GM18907 (cell line): ENCODE results near the gene CABLES1.
"Not testable (repeated sequence)": the region's sequence is repeated elsewhere in the genome, so short reads cannot be mapped to it uniquely, and the experiment has no call there.

Experiments
- ATAC-seq: cut with Tn5 transposase; IDR thresholded peaks from one replicate; pipeline ENCODE4 v1.9.1; 2021; ENCODE audit warnings: mild to moderate bottlenecking, moderate library complexity; ENCODE audit not compliant: unreplicated experiment

The CABLES1 gene

DNA sequence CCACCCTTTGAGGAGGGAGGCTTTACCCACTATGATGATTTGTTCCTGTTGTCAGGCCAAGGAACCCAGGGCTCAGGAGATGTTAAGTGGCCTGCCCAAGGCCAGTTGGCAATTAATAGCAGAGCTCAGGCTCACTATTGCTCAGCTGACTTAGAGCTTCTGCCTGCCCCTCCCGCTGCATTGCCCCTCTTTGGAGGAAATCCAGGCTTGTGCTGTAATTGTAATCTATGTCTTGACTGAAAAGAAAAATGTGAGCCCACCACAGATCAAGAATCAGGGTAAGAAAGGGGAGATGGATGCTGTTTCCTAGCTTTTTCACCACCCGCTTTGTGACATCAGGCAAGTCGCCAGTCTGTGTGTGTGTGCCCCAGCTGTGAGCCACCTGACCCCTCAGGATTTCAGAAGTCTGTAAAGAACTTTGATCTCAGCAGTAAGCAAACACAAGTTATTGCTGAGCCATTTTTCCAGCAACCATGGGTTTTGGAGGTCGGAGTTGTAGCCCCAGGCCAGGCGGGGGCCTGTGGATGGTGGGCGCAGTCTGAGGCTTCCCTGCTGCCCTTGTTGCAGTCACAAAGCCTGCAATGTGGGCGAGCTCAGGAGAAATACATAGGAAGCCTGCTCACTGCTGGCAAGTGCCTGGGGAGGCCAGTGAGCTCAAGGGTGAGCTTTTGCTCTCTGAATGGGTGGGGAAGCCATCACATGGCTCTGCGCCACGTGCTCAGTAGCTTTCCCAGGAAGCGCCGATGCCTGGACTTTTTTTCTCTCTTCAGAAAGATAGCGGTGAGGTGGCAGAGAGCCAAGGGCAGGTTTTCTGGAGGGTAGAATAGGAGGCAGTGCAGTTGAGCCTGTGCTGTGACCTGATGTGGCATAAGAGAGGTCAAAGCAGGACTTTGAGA, 6.1 kb downstream of the CABLES1 start:
- ATAC-seq: no peak

DNA sequence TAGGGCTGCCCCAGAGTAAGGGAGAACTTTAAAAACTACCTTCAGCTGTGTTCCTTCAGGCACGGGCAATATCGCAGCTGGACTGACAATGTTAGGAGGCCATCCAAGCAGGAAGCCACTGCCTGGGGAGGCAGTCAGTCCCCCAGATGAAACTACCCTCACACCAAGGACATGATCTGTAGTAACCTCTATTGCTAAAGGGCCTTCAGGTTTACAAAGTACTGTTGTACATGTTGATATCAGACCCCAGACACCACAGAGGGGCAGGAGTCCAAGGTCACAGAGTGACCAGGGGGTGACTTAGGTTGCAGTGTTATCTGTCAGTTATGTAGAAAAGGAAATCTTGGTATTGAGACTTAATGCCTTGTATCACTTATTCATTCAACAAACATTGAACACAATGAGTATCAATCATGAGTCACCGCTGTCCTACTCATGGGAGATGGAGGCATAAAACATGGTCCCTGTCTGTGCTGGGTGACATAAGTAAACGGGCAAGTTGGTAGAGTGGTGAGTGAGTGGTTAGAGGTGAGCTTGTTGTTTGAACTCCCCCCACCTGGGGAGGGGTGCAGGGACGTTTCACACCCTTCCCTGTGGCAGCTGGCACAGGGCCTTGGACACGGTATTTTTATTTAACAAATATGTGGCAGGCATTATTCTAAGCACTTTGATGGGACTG, 7.1 kb downstream of the CABLES1 start:
- ATAC-seq: no peak

DNA sequence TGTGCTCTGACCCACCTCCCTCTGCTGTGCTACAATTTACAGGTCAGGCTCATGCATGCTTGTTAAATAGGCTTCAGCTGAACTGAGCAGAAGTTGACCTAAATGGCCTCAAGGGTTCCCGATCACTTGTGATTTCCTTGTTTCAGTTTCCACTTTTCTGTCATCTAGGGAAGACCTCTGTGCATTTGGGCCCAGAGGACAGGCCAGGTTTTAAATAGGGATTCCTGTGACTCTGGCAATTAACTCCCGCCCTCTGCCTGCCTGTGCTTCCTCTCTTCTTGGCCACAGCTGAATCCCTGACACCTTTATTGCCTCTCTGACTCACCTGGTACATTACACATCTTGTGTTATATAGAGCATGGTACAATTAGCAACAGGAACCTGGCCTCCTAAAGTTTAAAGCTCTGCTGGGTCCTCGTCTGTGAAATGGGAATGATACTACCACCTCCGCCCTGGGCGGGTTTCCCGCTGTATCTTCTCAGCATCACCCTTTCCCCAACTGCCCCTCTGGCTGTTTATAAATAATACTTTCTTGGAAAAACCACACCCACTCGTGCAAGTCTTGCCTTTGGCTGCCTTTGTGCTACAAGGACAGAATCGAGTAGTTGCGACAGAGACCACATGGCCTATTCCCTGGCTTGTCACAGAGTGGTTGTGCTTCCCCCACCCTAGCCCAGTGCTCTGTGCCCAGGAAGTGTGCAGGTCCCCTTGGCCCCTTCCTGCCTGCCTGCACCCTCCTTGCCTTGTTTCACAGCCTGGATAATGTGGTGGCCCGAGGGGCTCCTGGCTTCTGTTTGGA, 7.9 kb downstream of the CABLES1 start:
- ATAC-seq: no peak

DNA sequence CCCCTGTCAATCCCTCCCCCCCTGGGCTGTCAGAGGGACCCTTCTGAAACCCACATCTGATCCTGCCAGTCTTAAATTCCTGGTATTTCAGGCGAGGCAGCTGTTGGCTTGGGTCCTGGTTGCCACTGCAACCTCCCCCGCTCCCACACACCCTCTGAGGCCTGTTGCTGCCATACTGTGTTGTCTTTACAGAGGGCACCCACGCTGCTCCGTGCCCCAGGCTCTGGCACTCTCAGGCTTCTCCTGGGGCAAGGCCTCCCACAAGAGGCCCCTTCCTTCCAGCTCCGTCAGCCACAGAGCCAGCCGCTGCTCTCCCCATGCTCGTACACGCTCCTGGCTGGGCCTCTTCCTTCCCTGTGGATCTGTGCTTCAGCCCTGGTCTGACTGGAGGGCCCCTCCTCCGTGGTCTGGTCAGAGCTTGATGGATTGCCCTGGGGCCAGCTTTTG, 8.6 kb downstream of the CABLES1 start:
- no peak for ATAC-seq

DNA sequence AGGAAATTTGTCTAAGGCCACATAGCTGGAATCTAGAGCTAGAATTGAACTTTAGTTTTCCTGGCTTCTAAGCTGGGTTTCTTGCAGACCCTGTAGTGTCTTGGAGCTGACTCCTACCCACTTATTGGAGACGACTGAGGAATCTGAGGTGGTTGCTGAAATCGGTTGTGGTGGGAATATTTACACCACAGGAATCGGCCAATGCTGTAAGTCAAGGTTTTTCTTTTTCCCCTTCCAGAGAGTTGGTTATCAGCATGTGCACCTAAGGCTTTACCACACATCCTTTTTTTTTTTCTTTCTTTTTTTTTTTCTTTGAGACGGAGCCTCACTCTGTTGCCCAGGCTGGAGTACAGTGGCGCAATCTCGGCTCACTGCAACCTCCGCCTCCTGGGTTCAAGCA, 9.4 kb downstream of the CABLES1 start:
- ATAC-seq: no peak

DNA sequence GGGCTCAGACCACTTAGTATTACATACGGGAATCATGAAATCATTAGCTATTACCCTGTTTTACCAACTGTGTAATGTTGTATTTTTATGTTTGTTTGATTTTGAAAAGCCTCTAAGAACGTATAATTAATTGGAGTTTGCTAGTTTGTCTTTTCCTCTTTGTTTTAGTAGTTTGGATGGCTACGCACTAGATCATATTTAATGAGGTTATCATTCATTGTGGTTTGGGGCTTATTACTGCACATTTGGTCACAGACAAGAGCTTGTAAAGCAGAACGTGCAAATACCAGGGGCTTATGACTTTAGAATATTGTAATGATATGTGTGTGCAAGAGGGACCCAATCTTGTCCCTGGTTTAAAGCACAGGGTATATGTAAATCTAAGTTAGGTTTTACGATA, 10.3 kb downstream of the CABLES1 start:
- ATAC-seq: no peak

DNA sequence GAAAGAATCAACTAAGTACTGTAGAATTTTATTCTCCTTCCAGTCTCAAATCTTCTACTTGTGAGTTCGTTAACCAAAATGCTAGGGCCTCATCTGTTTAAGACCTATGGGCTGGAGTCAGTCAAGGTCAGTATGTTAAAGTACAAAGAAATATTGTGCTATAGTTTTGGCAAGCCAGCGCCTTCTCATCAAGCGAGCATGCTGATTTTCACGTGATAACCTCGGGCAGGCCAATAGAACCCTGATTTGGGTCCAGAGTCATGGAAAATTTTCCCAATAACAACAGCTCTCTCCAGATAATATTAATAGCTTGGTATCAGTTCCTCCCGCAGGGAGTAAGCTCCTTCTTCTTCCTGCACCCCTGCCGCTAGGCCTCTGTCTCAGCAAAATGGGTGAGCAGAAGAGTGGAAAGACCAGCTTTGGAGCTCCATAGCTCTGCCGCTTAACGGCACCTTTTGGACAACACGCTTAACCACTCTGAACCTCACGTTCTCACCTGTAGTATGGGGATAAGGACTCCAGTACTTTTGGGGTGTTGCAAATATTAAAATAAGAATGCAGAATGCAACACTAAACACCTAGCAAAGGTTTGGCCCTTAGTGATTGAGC, 11.7 kb downstream of the CABLES1 start:
- ATAC-seq: no peak

DNA sequence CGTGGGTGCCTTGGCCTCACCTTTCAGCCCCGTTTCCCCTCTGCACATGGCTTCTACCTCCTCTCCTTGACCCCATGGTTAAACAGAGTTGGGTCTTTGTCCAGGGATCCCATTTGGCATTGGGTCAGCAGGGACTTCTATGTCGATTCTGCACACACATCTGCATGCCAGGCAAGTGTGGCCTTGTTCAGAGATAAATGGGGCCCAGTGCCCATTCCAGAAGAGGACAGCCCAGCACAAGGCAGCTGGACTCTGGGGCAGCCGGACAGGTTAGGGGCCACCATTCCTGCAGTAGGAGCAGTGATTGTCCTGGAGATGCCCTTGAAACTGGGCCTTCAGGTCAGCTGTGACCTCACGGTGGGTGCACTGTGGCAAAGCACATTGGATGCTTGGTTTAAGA, 13.1 kb downstream of the CABLES1 start:
- ATAC-seq: no peak

DNA sequence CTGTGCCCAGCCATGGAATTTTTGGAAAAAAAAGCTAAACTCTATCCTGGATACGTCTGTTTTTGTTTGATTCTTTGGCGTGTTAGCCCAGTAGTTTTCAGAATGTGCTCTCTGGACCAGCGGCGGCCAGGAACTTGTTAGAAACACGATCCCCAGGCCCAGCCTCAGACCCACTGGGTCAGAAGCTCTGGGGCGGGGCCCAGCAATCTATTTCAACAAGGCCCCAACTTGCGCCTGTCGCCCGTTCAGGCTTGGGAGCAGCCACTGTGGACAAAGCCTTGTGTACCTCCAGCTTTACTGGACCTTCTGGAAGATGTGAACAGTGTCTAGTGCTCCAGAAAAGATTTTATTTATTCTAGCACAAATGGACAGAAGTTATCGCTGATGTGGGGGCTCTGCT, 14.3 kb downstream of the CABLES1 start:
- ATAC-seq: no peak

DNA sequence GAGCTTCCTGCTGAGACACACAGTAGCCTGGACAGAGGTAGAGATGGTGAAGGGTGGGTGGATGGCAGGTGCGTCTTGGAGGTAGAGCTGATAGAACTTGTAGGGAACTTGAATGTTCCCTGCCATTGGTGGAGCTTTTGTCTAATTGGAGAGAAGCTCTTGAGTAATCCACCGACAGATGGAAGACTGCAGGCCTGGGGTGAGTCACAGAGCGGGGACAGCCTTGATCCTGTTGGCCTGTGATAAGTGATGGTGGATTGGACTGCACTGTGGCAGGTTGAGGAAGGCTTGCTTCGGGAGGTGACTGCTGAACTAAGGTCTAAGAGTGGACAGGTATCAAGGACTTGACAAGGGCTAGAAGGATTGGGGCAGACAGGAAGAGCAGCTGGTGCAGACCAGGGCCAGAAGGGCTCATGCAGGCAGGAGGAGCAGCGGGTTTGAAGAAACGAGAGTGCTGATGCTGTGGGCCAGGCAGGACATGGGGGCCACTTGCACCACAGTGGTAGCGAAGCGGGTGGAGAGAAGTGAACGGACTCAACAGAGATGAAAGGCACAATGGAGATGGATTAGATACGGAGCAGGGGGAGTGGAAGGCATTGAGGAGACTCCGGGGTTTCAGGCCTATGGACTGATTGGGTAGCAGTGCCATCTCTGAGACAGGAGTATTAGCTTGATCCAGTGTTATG, 16.3 kb downstream of the CABLES1 start:
- no peak for ATAC-seq

DNA sequence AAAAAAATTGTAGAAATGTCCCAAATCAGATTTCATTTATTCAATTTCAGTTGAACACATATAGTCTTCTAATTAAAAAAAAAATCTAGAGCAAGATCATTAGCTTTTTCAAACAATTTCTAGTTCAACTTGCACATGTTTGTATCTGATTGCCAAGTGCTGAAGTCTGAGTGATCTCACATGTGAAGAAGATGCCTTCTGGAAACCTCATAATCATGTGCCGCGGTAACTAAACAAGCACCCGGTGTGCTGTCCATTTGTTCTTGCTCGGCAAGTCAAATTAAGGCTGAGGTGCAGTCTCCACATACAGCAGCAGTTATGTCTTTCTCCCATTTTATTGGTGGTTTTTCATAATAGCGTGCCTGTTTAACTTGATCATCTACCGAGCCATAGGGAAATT, 18.7 kb downstream of the CABLES1 start:
- no peak for ATAC-seq

DNA sequence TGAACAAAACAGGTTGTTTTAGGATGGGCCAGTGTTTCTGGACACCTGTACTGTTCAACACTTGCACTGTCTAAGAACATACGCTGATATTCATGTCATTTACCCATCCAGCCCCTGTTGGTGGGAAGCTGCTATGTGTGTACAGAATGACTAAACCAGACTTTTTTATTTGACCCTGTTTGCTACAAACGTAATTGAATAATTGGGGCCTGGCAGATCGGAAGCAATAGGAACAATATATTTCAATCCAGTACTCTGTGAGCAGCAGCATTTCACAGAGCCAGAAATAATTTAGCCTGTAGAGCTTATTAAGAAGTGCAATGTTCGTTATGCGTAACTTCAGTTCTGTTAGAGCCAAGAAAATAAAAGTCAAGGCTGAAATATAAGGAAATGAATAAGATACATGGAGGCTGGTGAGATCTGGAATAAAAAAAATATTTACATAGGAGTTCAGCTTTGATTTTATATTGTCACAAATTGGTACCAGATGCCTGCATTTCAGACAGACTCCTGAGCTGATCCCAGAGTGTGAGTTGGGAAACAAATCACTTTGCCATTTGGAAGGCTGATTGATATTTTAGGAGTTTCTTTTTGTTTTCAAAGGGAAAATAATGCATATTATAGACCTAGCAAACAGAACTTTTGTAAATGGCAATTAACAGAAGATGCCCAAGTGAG, 19.7 kb downstream of the CABLES1 start:
- ATAC-seq: no peak

DNA sequence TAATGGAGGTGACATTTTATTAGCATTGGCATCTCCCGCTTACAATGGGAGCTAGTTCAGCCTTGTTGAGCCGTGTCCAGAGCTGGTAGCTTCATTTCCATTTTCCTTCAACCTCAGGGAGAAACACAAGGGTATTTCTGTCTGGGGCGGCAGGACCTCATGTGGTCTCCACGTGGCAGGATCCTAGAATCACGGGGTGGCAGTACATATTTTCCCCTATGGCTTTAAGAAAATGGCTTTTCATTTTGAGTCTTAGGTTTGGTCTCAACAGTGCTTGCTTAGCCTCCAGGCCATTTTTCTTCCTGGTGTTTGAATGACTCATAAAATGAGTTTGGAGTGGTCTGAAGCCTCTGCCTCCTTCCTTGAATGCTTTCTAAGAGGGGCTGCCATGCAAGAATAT, 20.3 kb downstream of the CABLES1 start:
- no peak for ATAC-seq

DNA sequence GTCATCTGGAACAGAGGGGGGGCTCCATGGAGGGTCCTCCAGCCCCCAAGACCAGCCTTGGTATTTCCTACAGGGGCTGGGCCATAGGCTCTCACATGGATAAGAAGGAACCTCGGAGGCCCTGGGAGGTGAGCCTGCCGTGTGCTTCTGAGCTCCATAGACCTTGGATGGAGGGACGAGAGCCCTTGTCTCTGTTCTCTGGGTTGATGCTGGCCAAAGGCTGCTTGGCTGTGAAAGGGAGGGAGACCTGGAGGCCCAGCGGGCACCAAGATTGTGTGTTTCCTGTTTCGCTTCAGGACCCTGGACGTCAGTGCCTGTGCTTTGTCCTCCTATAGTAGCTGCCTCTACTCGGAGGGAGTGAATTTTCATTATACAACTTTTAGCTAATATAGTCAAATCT, 20.8 kb downstream of the CABLES1 start:
- no peak for ATAC-seq

DNA sequence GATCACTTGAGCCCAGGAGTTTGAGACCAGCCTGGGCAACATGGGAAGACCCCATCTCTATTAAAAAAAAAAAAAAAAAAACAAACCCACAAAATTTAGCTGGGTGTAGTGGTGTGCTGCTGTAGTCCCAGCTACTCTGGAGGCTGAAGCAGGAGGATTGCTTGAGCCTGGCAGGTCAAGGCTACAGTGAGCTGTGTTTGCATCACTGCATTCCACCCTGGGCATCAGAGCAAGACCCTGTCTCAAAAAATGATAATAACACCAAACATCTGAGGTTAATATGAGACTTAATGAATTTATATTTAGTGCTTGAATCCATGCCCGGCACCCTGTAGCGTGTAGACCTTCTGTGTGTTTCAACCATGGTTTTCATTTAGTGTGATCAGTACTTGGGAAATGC, 22.8 kb downstream of the CABLES1 start:
- no peak for ATAC-seq

DNA sequence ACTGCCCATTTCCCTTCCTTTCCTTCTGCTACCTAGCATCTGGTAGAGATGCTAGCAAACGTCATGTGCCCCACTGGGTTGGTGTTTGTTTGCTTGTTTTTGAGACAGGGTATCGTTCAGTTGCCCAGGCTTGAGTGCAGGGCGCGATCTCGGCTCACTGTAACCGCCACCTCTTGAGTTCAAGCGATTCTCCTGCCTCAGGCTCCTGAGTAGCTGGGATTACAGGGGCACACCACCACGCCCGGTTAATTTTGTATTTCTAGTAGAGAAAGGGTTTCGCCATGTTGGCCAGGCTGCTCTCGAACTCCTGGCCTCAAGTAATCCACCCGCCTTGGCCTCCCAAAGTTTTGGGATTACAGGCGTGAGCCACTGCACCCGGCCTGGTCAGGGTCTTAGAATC, 23.6 kb downstream of the CABLES1 start:
- not testable (repeated sequence) for ATAC-seq

DNA sequence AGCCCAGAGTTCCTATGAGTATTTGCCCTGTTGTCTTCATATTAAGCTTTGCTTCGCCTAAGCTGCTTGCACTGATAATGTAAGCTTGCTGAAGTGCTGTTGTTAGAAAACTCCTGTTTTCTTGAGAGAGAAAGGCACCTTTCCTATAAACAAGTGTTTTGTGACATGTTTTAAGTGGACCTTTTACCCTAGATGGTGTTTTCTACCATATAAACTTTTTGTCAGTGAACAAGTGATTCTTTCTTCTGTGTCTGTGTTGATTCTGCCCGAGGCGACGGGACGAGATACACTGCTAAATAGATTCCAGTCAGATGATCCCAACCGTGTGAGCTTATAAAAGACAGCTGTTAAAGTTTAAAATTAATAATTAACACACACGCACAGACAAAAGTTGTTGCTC, 24.1 kb downstream of the CABLES1 start:
- no peak for ATAC-seq

DNA sequence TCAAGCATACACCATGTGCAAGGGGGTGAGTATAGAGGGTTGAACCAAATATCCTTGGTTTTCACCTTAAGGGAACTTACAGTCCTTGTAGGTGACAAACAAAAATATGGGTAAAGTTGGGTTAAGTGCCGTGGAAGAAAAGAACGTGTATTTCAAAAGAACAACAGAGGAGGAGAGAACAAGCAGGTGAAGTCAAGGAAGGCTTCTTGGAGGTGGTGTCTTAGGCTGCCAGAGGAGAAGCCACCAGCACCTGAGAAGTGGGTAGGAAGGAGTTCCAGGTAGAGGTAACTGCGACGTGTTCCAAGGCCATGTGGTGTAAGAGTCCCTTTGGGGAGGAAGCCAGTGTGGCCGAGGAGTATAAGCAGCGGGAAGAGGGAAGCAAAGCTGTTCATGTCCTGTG, 27.2 kb downstream of the CABLES1 start:
- no peak for ATAC-seq

DNA sequence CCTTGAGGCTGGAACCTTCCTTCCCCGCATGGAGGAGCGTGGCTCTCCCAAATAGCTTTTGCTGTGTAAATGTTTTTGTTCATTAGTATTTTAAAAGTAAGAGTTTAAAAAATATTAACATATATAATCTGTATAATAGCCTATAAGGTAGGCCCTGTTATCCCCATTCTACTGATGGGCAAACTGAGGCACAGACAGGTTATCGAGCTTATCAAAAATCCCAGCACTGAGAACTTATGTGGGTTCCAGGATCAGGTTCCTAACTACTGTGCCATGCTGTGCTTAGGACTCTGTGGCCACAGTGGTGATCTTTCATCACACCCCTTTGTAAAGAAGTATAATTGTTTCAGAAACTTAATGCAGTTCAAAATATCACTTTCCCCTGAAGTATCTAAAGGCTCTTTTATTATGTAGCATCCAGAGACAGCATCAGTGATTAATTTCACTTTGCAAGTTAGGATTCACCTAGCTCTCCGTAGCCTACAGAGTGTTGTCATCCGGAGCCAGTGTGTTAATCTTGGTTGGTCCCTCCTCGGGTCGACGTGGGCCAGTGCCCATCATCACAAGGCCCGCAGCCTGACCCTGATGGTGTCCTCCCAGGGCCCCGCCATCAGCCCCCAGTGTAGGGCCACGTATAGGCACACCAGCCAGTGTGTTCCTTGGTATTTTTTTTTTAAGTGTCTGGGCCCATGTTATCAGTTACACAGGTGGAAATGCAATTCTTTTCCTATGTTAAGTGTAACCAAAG, 28.7 kb downstream of the CABLES1 start:
- ATAC-seq: no peak
